Hypothalamus (tissue), 51 donors: ENCODE measurements around the gene GABRR2.
"Not testable (repeated sequence)": the region's sequence is repeated elsewhere in the genome, so short reads cannot be mapped to it uniquely, and the experiment has no call there.

ENCODE experiments used
- DNase-seq, 51 donors: peaks; one replicate each; lab custom pipeline; 2025; lab: John Stamatoyannopoulos, UW

GABRR2 gene

GRCh38 chr6:89264296-89264695, 50.8 kb downstream of the GABRR2 start:
- no peak for DNase-seq

GRCh38 chr6:89260832-89261231, 54.3 kb downstream of the GABRR2 start:
- no peak for DNase-seq

- no peak for DNase-seq
Observed at GRCh38 chr6:89260310-89260709, 54.8 kb downstream of the GABRR2 start.

- DNase-seq: no peak
Observed at GRCh38 chr6:89258912-89259311, 56.2 kb downstream of the GABRR2 start.

GRCh38 chr6:89257781-89258180, 57.3 kb downstream of the GABRR2 start:
- no peak for DNase-seq

GRCh38 chr6:89257346-89257745, 57.8 kb downstream of the GABRR2 start:
- DNase-seq: no peak

- no peak for DNase-seq
Observed at GRCh38 chr6:89255417-89255816, 59.7 kb downstream of the GABRR2 start.

GRCh38 chr6:89254569-89254968, 60.5 kb downstream of the GABRR2 start:
- DNase-seq: no peak

GRCh38 chr6:89252907-89253306, 62.2 kb downstream of the GABRR2 start:
- DNase-seq: no peak

- DNase-seq: no peak
Observed at GRCh38 chr6:89251976-89252375, 63.1 kb downstream of the GABRR2 start.

GRCh38 chr6:89251170-89251569, 63.9 kb downstream of the GABRR2 start:
- no peak for DNase-seq

- DNase-seq: no peak
Observed at GRCh38 chr6:89250239-89250638, 64.9 kb downstream of the GABRR2 start.

GRCh38 chr6:89244241-89244985, 70.7 kb downstream of the GABRR2 start:
- DNase-seq: no peak

- DNase-seq: no peak
Observed at GRCh38 chr6:89243331-89243629, 71.8 kb downstream of the GABRR2 start.

- DNase-seq: peak in 2 of 51 donors; percentile 1 to 8
Observed at GRCh38 chr6:89242574-89243330, 72.3 kb downstream of the GABRR2 start.

- DNase-seq: no peak
Observed at GRCh38 chr6:89239338-89239737, 75.8 kb downstream of the GABRR2 start.

GRCh38 chr6:89237158-89237557, 77.9 kb downstream of the GABRR2 start:
- no peak for DNase-seq

GRCh38 chr6:89233605-89234004, 81.5 kb downstream of the GABRR2 start:
- DNase-seq: not testable (repeated sequence)

GRCh38 chr6:89222712-89223039, 92.4 kb downstream of the GABRR2 start:
- no peak for DNase-seq

GRCh38 chr6:89221971-89222711, 93.0 kb downstream of the GABRR2 start:
- no peak for DNase-seq

- DNase-seq: no peak
Observed at GRCh38 chr6:89221129-89221528, 94.0 kb downstream of the GABRR2 start.
